Keratinocyte (primary cell): ENCODE data around the gene STK17A.

Experiments used
- CTCF ChIP-seq, 3 experiments: IDR thresholded peaks in 1 of 3; conservative IDR thresholded peaks in 1 of 3; optimal IDR thresholded peaks in 1 of 3; 2 replicates in 2 of 3; 3 replicates in 1 of 3; pipeline versions ENCODE3 to v1.5.1; 2011; ENCODE audit warnings: low read length in 3 of 3, mild to moderate bottlenecking in 3 of 3, moderate library complexity in 2 of 3, control low read depth in 1 of 3, inconsistent platforms in 1 of 3; ENCODE audit not compliant: insufficient read depth in 2 of 3; ENCODE audit errors: extremely low read depth in 1 of 3
- EZH2 ChIP-seq: IDR thresholded peaks from one replicate; pipeline ENCODE4 v1.6.1; 2012; ENCODE audit warnings: inconsistent platforms, mild to moderate bottlenecking, low read length, moderate library complexity

- no peak for TF ChIP-seq CTCF (optimal IDR thresholded peaks at IDR 0.05 in 1 of 3, IDR thresholded peaks at IDR 0.05 in 1 of 3, conservative IDR thresholded peaks at IDR 0.05 in 1 of 3; ENCODE audit: extremely low read depth in 1 of 3, insufficient read depth in 2 of 3, low read length in 3 of 3)
- TF ChIP-seq EZH2 = no peak
Measured at GRCh38 chr7:43669286-43670081, 86.6 kb downstream of the STK17A start.
